ENCODE data around the gene CRB2.

GRCh38 chr9:123400926-123401503 lies 45.0 kb downstream of the CRB2 start:
- TF ChIP-seq BHLHE40 (IDR thresholded peaks at IDR 0.05; ENCODE audit: borderline replicate concordance) (no peak), FOXA1 (IDR thresholded peaks at IDR 0.05) (no peak), NFRKB (IDR thresholded peaks at IDR 0.05) (no peak), SP1 (IDR thresholded peaks at IDR 0.05) (no peak)
